NT2/D1 (cell line): ENCODE data around the gene IPCEF1.

ENCODE experiments used
- DNase-seq: peaks from one replicate; pipeline ENCODE4 v3.0.0-alpha.2; 2011; ENCODE audit warnings: low read depth, low spot score
- H3K27me3 ChIP-seq: 2 replicates; pipeline ENCODE4 v1.6.0; 2011; ENCODE audit warnings: mild to moderate bottlenecking; ENCODE audit not compliant: insufficient read length, insufficient read depth
- H3K36me3 ChIP-seq: 2 replicates; pipeline ENCODE4 v1.6.1; 2011; ENCODE audit warnings: mild to moderate bottlenecking, low read length, mixed read lengths; ENCODE audit not compliant: insufficient read depth, insufficient read length
- H3K4me1 ChIP-seq: 2 replicates; pipeline ENCODE4 v1.5.1; 2011; ENCODE audit not compliant: insufficient read depth, insufficient read length
- H3K4me3 ChIP-seq: 2 replicates; pipeline ENCODE4 v1.5.1; 2011; ENCODE audit warnings: low read depth; ENCODE audit not compliant: insufficient read length
- H3K9ac ChIP-seq: 2 replicates; pipeline ENCODE4 v1.6.0; 2011; ENCODE audit warnings: low read depth; ENCODE audit not compliant: insufficient read length
- H3K9me3 ChIP-seq: 2 replicates; pipeline ENCODE4 v1.5.1; 2011; ENCODE audit warnings: mild to moderate bottlenecking, low read length; ENCODE audit not compliant: insufficient read depth
- SUZ12 ChIP-seq: IDR thresholded peaks from 2 replicates; pipeline ENCODE4 v1.6.1; 2011; ENCODE audit not compliant: insufficient read length, insufficient read depth; ENCODE audit errors: extremely low read depth
- YY1 ChIP-seq: IDR thresholded peaks from 2 replicates; pipeline ENCODE4 v1.6.1; 2011; ENCODE audit not compliant: insufficient read length, insufficient read depth
- ZNF274 ChIP-seq: IDR thresholded peaks from 2 replicates; pipeline ENCODE4 v1.6.1; 2011; ENCODE audit warnings: mild to moderate bottlenecking, low read depth, low read length

IPCEF1 gene

DNA sequence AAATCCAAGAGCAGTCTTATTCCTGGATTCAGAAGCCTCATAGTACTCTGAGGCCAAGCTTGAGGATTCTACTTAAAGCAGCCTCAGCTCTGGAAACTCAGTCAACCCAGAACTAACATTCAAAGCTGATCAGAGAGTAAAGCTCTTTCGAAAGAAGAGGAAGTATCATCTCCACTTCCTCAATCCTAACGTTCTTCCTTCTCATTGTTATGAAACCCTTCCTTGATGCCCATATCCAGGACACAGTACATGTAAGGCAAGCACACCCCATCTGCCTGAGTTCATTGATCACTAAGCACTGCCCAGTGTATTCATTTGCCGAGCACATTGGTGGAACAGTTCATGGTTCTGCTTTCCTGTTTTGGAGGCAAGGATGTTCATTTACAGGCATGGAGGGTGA, at the start of gene IPCEF1:
Gene IPCEF1 (minus strand): TSS at position 114 of the 400 bp plus-strand sequence. CDS start 90,856 bp downstream, outside the sequence.
- DNase-seq, result no peak
- H3K4me3 ChIP-seq, result no peak within 1 kb of the TSS
- no peak within 1 kb of the TSS for H3K9ac ChIP-seq
- TF ChIP-seq ZNF274, result no peak
- TF ChIP-seq SUZ12, result no peak
- TF ChIP-seq YY1, result no peak
- H3K9me3 ChIP-seq, result no peaks in the 10 kb centered on the region
- H3K36me3 ChIP-seq, result no peaks in the 10 kb centered on the region
- H3K4me1 ChIP-seq, result no peaks in the 10 kb centered on the region
- no peaks in the 10 kb centered on the region for H3K27me3 ChIP-seq

DNA sequence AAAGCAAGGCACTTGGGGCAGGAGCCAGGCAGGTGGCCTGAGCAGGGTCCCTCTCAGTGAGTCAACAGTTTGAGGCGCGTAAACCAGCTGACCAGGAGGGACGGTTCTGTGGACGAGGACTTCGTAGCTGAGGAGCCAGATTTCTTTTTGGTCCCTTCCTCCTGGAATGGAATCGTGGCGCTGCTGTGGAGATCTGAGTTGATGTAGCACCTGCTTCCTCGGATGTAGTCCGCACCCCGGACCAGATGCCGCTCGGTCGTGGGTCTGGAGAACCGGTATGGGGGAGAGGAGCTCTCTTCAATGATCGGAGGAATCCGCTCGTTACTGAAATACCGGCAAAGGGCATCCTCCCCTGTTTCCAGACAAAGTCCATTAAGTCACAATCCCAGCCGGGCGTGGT, 49.7 kb upstream of the IPCEF1 start:
- Histone ChIP-seq H3K9ac (no peak overlapping the region), H3K36me3 (peaks cover 13% of the 10 kb centered on the region), H3K9me3 (no peaks in the 10 kb centered on the region), H3K27me3 (no peaks in the 10 kb centered on the region), H3K4me1 (peaks cover 2% of the 10 kb centered on the region), H3K4me3 (no peak overlapping the region)
- DNase-seq, result no peak
- TF ChIP-seq ZNF274 (no peak), YY1 (no peak), SUZ12 (no peak)

DNA sequence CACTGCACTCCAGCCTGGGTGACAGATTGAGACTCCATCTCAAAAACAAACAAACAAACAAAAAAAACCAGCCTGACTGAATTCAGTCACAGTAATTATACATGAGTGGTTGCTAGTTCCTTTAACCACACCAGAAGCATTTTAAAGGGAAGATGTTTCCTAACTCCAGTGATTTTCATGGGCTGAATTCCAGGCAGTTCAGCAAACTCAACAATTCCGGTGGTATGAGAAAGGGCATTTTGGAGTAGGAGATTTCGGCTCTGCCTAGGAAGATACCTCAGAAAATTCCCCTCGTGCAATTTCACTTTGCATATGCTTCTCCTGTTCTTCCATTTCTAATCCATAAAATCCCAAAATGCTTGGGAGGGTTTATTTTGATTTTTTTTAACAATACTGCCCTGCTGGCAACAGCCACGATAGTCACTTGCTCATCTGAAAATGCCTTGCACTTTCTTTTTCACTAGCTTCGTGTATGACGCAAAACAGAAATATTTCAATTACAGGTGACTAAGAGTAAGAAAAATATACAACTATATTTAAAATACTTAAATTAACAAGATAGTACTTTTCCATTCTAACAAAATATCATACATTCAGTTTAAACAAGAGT, 48.3 kb upstream of the IPCEF1 start:
- Histone ChIP-seq H3K4me3 (no peak overlapping the region), H3K9me3 (no peaks in the 10 kb centered on the region)
- TF ChIP-seq YY1 (no peak), SUZ12 (no peak), ZNF274 (no peak)

DNA sequence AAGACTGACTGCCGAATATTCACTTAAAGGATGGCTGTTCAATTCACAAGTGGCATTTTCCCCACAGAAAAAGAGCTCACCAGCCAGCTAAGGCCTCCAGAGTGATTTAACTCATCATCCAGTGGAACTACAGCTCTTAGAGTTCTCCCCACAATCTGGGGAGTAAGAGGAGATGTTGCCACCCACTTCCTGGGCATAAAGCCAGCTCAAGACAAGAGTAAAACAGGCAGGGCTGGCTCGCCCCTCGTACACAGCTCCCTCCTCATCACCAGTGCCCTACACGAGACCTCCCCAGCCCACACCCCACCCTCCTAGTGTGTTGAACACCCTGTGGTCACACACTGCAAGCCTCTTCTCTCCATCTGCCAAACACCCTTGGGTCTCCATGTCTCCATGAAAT, 47.2 kb upstream of the IPCEF1 start:
- no peak overlapping the region for H3K9ac ChIP-seq
- DNase-seq, result no peak
- H3K27me3 ChIP-seq, result no peaks in the 10 kb centered on the region
- peaks cover 18% of the 10 kb centered on the region for H3K36me3 ChIP-seq
- H3K4me3 ChIP-seq, result no peak overlapping the region
- no peaks in the 10 kb centered on the region for H3K9me3 ChIP-seq
- TF ChIP-seq SUZ12 (no peak), ZNF274 (no peak), YY1 (no peak)
- peaks cover 2% of the 10 kb centered on the region for H3K4me1 ChIP-seq

More for the DNA sequence above, 48.3 kb upstream of the IPCEF1 start:
- Histone ChIP-seq H3K4me1 (peaks cover 2% of the 10 kb centered on the region), H3K27me3 (no peaks in the 10 kb centered on the region), H3K9ac (no peak overlapping the region), H3K36me3 (peaks cover 18% of the 10 kb centered on the region)
- no peak for DNase-seq

- H3K9me3 ChIP-seq, result no peaks in the 10 kb centered on the region
- no peak for DNase-seq
- H3K4me1 ChIP-seq, result peaks cover 2% of the 10 kb centered on the region
- H3K4me3 ChIP-seq, result no peak overlapping the region
- no peak overlapping the region for H3K9ac ChIP-seq
- no peaks in the 10 kb centered on the region for H3K27me3 ChIP-seq
- H3K36me3 ChIP-seq, result peaks cover 18% of the 10 kb centered on the region
- no peak for TF ChIP-seq SUZ12
- no peak for TF ChIP-seq YY1
- no peak for TF ChIP-seq ZNF274
Observed at GRCh38 chr6:154402081-154402780, 45.6 kb upstream of the IPCEF1 start.

DNA sequence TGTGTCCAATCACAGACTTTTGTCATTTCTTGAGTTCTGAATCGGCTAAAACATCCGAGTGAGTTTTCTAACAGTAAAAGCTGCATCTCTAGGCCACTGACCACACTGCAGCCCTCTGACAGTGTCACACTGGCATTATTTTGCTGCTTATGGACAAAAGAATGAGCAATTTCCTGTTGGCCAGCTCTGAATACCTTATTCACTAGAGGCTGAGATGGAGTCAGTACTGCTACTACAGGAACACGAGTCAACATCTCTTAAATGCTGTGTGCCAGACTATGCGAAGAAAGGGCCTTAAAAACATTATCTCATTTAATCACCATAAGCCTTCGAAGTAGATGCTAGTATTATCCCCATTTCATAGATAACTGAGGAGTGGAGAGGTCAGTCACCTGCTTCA, 42.5 kb upstream of the IPCEF1 start:
- Histone ChIP-seq H3K4me1 (peaks cover 2% of the 10 kb centered on the region), H3K9me3 (no peaks in the 10 kb centered on the region), H3K9ac (no peak overlapping the region), H3K4me3 (no peak overlapping the region), H3K27me3 (no peaks in the 10 kb centered on the region), H3K36me3 (peaks cover 10% of the 10 kb centered on the region)
- no peak for DNase-seq
- TF ChIP-seq SUZ12, result no peak
- TF ChIP-seq YY1, result no peak
- TF ChIP-seq ZNF274, result no peak

- no peaks in the 10 kb centered on the region for H3K9me3 ChIP-seq
- DNase-seq, result no peak
- peaks cover 10% of the 10 kb centered on the region for H3K36me3 ChIP-seq
- H3K4me1 ChIP-seq, result no peaks in the 10 kb centered on the region
- H3K9ac ChIP-seq, result no peak overlapping the region
- no peak for TF ChIP-seq SUZ12
- no peak for TF ChIP-seq ZNF274
- no peak for TF ChIP-seq YY1
- H3K27me3 ChIP-seq, result no peaks in the 10 kb centered on the region
- H3K4me3 ChIP-seq, result no peak overlapping the region
Observed at GRCh38 chr6:154397491-154398195, 41.0 kb upstream of the IPCEF1 start.
